ENCODE data around the gene ESYT1. TPM values are rescaled to one million over a fixed set of nuclear protein-coding genes. Genes with fewer than 3 reads are reported as not detected.

The ESYT1 gene
- total and polyA plus RNA-seq, 9 of the 15 experiments (the other 6 are each of a cell fraction or from before 2014, with no cell fraction given): 132 to 420 (median 164) TPM

DNA sequence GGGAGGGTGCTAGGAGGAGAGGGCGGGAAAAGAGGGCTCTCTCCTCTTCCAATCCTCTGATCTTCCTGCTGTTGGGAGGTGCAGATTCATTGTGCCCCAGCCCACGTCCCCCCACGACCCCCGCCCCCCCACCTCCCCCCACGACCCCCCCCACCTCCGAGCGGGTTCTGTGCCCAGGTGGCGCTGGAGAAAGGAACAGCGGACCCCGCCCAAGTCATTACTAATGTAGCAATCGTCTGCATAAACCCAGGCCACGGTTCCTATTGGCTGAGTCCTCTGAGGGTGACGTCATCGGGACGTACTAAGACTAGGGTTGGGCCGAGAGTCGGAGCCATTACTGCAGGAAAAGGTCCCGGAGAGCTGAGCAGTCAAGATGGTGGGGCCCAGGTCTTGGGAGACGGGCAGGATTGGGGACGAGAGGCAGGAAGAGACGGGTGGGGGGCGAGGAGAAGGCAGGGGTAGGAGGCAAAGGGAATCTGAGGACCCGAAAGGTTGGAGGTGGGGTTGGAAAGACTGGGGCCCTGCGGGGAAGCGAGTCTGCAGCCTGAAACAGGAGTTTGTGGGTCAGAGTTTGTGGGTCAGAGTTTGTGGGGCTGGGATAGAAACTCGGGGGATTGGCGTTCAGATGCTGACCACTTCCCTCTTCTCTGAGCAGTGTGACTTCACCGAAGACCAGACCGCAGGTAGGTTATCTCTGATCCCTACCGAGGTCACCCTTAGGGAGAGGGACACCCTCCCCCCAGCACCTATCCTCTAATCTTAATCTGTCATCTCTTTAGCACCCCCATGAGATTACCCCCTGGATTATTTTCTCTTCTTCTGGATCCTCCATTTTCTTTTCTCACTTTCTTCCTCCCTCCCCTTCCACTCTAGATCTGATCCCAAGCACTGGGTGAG, 30.2 kb downstream of the ESYT1 start, which contains the start of gene MYL6 (continued):
- TF ChIP-seq, protein P1, sequence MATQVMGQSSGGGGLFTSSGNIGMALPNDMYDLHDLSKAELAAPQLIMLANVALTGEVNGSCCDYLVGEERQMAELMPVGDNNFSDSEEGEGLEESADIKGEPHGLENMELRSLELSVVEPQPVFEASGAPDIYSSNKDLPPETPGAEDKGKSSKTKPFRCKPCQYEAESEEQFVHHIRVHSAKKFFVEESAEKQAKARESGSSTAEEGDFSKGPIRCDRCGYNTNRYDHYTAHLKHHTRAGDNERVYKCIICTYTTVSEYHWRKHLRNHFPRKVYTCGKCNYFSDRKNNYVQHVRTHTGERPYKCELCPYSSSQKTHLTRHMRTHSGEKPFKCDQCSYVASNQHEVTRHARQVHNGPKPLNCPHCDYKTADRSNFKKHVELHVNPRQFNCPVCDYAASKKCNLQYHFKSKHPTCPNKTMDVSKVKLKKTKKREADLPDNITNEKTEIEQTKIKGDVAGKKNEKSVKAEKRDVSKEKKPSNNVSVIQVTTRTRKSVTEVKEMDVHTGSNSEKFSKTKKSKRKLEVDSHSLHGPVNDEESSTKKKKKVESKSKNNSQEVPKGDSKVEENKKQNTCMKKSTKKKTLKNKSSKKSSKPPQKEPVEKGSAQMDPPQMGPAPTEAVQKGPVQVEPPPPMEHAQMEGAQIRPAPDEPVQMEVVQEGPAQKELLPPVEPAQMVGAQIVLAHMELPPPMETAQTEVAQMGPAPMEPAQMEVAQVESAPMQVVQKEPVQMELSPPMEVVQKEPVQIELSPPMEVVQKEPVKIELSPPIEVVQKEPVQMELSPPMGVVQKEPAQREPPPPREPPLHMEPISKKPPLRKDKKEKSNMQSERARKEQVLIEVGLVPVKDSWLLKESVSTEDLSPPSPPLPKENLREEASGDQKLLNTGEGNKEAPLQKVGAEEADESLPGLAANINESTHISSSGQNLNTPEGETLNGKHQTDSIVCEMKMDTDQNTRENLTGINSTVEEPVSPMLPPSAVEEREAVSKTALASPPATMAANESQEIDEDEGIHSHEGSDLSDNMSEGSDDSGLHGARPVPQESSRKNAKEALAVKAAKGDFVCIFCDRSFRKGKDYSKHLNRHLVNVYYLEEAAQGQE (IDR thresholded peaks at IDR 0.05; ENCODE audit: borderline replicate concordance): no peak
- TF ChIP-seq, protein P1 (CRISPR knock-in tag; IDR thresholded peaks at IDR 0.05; ENCODE audit: low read depth): 0 out of 2 replicates have a peak, but pooled peaks have one; percentile 46
- TF ChIP-seq GABPB2 (CRISPR knock-in tag; conservative IDR thresholded peaks at IDR 0.05): peak; percentile 71; the same call in 1 of the 2 replicates
- TF ChIP-seq, protein P2, sequence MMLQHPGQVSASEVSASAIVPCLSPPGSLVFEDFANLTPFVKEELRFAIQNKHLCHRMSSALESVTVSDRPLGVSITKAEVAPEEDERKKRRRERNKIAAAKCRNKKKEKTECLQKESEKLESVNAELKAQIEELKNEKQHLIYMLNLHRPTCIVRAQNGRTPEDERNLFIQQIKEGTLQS (IDR thresholded peaks at IDR 0.05): peak; percentile 100
- TF ChIP-seq, protein P2 (CRISPR knock-in tag; conservative IDR thresholded peaks at IDR 0.05): peak; percentile 89; the same call in 1 of the 2 replicates
- peak; percentile 95 for TF ChIP-seq NFRKB (IDR thresholded peaks at IDR 0.05; ENCODE audit: low read depth)
- TF ChIP-seq HLTF (IDR thresholded peaks at IDR 0.05): peak; percentile 88; the same call in 1 of the 2 replicates
- TF ChIP-seq DNMT1 (IDR thresholded peaks at IDR 0.05): no peak
- TF ChIP-seq RFX7 (CRISPR knock-in tag; IDR thresholded peaks at IDR 0.05): peak; percentile 88; the same call in 1 of the 2 replicates
- TF ChIP-seq RBFOX2 (IDR thresholded peaks at IDR 0.05; ENCODE audit: low read depth, low read length): peak; percentile 96
- TF ChIP-seq, protein P3, sequence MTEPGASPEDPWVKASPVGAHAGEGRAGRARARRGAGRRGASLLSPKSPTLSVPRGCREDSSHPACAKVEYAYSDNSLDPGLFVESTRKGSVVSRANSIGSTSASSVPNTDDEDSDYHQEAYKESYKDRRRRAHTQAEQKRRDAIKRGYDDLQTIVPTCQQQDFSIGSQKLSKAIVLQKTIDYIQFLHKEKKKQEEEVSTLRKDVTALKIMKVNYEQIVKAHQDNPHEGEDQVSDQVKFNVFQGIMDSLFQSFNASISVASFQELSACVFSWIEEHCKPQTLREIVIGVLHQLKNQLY (CRISPR knock-in tag; conservative IDR thresholded peaks at IDR 0.05): no peak; a peak in 1 of 4 replicates
- TF ChIP-seq JUND (IDR thresholded peaks at IDR 0.05; ENCODE audit: borderline replicate concordance, low read depth, low read length): peak; percentile 100
- peak; percentile 99 for TF ChIP-seq JUND (tag; IDR thresholded peaks at IDR 0.05; ENCODE audit: borderline replicate concordance, low read depth, low read length)
- TF ChIP-seq, protein P4, sequence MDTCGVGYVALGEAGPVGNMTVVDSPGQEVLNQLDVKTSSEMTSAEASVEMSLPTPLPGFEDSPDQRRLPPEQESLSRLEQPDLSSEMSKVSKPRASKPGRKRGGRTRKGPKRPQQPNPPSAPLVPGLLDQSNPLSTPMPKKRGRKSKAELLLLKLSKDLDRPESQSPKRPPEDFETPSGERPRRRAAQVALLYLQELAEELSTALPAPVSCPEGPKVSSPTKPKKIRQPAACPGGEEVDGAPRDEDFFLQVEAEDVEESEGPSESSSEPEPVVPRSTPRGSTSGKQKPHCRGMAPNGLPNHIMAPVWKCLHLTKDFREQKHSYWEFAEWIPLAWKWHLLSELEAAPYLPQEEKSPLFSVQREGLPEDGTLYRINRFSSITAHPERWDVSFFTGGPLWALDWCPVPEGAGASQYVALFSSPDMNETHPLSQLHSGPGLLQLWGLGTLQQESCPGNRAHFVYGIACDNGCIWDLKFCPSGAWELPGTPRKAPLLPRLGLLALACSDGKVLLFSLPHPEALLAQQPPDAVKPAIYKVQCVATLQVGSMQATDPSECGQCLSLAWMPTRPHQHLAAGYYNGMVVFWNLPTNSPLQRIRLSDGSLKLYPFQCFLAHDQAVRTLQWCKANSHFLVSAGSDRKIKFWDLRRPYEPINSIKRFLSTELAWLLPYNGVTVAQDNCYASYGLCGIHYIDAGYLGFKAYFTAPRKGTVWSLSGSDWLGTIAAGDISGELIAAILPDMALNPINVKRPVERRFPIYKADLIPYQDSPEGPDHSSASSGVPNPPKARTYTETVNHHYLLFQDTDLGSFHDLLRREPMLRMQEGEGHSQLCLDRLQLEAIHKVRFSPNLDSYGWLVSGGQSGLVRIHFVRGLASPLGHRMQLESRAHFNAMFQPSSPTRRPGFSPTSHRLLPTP (IDR thresholded peaks at IDR 0.05; ENCODE audit: borderline replicate concordance, extremely low read depth, insufficient read length): no peak

Data from K562 (cell line).